Prostate gland (tissue), 2 donors: ENCODE data around the gene NTM.

Source experiments
- POLR2A ChIP-seq: fragments of 450-650 bp; IDR thresholded peaks from one replicate; pipeline ENCODE4 v1.6.1; 2016; ENCODE audit warnings: antibody characterized with exemption, mild to moderate bottlenecking
- POLR2AphosphoS5 ChIP-seq: sonication (generic); formaldehyde crosslinking; IDR thresholded peaks from one replicate; pipeline ENCODE4 v1.6.1; 2017; ENCODE audit warnings: antibody characterized with exemption
- TF ChIP-seq, protein P1 (sequence below), 4 experiments: fragments of 200-600 bp in 2 of 4; fragments of 450-650 bp in 2 of 4; sonication (generic) in 2 of 4; IDR thresholded peaks; 1 replicate in 3 of 4; 2 replicates in 1 of 4; pipeline ENCODE4 v1.5.1; 2016 to 2019; ENCODE audit warnings: antibody characterized with exemption in 4 of 4, mild to moderate bottlenecking in 2 of 4, moderate library complexity in 2 of 4

- TF ChIP-seq, protein P1, sequence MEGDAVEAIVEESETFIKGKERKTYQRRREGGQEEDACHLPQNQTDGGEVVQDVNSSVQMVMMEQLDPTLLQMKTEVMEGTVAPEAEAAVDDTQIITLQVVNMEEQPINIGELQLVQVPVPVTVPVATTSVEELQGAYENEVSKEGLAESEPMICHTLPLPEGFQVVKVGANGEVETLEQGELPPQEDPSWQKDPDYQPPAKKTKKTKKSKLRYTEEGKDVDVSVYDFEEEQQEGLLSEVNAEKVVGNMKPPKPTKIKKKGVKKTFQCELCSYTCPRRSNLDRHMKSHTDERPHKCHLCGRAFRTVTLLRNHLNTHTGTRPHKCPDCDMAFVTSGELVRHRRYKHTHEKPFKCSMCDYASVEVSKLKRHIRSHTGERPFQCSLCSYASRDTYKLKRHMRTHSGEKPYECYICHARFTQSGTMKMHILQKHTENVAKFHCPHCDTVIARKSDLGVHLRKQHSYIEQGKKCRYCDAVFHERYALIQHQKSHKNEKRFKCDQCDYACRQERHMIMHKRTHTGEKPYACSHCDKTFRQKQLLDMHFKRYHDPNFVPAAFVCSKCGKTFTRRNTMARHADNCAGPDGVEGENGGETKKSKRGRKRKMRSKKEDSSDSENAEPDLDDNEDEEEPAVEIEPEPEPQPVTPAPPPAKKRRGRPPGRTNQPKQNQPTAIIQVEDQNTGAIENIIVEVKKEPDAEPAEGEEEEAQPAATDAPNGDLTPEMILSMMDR (IDR thresholded peaks at IDR 0.05) = peak in 3 of 4 experiments; percentile 48 to 55 (median 51)
- no peak for TF ChIP-seq POLR2A
- no peak for TF ChIP-seq POLR2AphosphoS5
Observed at GRCh38 chr11:131748151-131749050, 378.0 kb downstream of the NTM start.
